HG02884 (cell line): ENCODE measurements around the gene ZNF592.

Experiments used
- ATAC-seq: cut with Tn5 transposase; IDR thresholded peaks from one replicate; pipeline ENCODE4 v1.9.1; 2021; ENCODE audit warnings: mild to moderate bottlenecking, moderate library complexity; ENCODE audit not compliant: unreplicated experiment

Gene ZNF592

GRCh38 chr15:84824260-84825007, 76.0 kb downstream of the ZNF592 start:
- no peak for ATAC-seq

GRCh38 chr15:84826369-84826823, 78.0 kb downstream of the ZNF592 start:
- ATAC-seq, result no peak

GRCh38 chr15:84827246-84827645, 78.9 kb downstream of the ZNF592 start:
- ATAC-seq, result no peak

- no peak for ATAC-seq
These were observed 79.9 kb downstream of the ZNF592 start for GRCh38 chr15:84828086-84828908.

- ATAC-seq, result no peak
These were observed 81.0 kb downstream of the ZNF592 start for GRCh38 chr15:84829428-84829827.

GRCh38 chr15:84830036-84830435, 81.6 kb downstream of the ZNF592 start:
- ATAC-seq, result no peak

- no peak for ATAC-seq
These were observed 82.6 kb downstream of the ZNF592 start for GRCh38 chr15:84831028-84831427.

DNA sequence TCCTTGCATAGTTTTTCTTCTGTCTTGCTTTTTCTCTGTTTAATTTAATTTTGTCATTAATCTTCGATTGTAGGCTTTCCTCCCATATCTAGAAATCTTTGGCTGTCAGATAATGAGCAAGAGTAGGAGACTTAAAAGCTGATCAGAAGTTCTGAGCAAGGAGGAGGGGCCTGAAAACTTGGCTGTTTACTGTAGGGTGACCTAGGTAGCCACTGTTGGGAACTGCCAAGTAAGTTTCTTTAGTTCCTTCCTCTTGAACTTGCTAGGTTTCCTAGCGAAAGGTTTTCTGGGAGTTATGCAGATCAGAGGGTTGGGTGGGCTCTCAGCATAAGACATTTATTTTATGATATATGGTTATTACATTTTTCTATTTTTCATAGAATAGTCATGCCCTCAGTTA, 83.2 kb downstream of the ZNF592 start:
- ATAC-seq, result no peak

DNA sequence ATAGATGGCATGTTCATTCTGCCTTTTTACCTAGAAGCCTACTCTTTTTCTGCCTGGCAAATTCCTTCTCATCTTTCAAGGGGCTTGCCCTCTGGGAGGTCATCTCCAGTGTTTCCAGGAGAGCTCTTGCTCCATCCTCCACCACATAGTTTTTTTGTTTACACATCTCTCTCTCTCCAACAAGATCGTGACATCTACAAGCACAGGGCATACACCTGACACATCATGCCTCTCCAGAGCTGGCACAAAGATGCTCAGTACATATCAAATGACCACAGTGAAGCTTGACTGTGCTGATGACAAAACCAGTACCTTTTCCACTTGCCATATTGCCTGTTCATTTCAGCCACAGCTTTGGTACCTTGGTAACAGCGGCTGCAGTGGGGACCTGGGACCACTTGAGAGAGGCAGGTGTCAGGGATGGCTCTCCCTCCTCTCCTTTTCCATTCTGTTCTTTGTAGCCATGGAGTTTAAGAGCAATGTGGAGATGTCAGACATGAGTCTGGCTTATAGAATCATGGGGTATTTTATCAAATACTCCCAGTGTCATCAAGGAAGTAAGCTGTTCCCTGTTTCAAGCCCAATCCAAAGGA, 84.2 kb downstream of the ZNF592 start:
- no peak for ATAC-seq

GRCh38 chr15:84833447-84834228, 85.2 kb downstream of the ZNF592 start:
- ATAC-seq, result no peak

DNA sequence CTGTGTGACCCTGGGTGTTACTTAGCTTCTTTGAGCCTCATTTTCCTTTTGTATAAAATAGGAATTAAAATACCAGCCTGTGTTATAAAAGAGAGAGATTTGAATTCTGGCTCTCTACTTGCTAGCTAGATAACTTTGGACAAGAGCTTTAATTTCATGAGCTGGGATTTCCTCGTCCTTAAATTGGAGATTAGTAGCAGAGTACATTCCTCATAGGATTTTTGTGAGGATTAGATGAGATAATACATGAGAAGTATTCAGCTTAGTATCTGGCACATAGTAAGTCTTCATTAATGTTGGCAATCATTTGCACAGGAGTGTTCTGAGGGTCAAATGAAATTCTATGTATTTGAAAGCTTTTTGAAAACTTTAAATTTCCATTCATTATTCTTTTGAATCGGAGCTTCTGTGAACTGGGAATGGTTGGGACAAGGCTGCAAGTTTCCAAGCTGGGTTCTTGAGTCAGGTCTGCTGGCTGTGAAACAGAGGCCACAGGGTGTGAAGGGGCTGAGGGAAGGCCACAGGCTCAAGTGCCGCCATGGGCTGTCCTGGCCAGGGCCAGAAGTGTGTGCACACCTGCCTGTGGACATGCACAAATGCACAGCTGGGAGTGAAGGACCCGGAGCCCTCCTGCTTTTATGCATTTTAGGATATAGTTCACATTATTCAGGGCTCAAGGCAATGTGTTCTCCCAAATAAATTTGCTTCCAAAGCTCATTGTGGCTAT, 86.0 kb downstream of the ZNF592 start:
- no peak for ATAC-seq

- ATAC-seq, result no peak
These were observed 86.6 kb downstream of the ZNF592 start for GRCh38 chr15:84834969-84835368.

GRCh38 chr15:84835661-84836337, 87.4 kb downstream of the ZNF592 start:
- ATAC-seq, result no peak

- no peak for ATAC-seq
These were observed 88.5 kb downstream of the ZNF592 start for GRCh38 chr15:84836844-84837243.

- no peak for ATAC-seq
These were observed 91.3 kb downstream of the ZNF592 start for GRCh38 chr15:84839714-84840113.

- ATAC-seq, result no peak
These were observed 91.9 kb downstream of the ZNF592 start for GRCh38 chr15:84840255-84840654.

DNA sequence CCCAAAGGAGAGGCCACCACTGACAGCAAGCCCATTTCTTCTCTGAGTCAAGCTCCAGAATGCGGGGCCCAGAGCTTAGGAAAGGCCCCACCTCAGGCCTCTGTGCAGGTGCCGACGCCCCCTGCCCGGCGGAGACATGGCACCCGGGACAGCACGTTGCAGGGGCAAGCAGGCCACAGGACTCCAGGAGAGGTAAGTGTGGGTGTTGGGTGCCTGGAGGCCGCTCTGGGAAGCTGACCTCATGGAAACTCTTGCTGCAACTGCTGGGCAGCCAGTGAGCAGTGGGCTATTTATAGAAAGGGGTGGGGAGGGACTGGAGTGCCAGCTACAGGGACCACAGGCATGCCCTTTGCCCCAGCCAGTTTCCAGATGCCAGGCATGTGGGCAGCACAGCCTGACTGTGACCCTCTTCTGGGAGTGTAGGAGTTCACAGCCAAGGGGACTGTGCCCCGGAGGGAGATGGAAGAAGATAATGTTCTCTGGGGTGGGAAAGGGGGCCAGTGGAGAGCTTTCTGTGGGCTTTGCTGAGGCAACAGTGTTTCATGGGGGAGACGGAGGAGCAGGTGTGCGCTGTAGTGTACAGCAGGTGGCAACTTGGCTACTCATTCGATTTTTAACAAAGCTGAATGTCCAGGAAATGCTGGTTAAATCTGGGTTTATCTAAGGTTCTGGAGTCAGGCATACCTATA, 92.5 kb downstream of the ZNF592 start:
- ATAC-seq, result no peak

DNA sequence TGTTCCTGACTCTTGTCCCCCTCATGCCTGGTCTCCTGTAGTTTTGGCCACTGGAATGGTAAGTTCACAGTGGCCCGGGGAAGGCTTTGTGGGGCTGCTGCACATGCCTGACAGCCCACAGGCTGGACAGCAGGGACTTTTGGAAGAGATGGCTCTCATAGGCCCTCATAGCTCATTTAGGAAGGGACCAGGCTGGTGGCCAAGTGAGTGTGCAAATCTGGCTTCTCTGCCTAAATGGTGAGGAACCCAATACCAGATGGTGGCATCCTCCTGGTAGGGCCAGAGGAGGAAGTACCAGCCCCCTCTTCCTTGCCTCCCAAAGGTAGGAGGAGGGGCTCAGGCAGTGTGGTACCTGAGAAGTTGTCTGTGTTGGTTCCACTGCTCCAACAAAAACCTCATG, 94.4 kb downstream of the ZNF592 start:
- ATAC-seq, result no peak

GRCh38 chr15:84844964-84845363, 96.6 kb downstream of the ZNF592 start:
- no peak for ATAC-seq
